ENCODE measurements around the gene PARP12.

PARP12 gene

GRCh38 chr7:139995017-139995915 is 67.5 kb downstream of the PARP12 start:
- TF ChIP-seq TCF12 (IDR thresholded peaks at IDR 0.05; ENCODE audit: low read depth), result no peak

DNA sequence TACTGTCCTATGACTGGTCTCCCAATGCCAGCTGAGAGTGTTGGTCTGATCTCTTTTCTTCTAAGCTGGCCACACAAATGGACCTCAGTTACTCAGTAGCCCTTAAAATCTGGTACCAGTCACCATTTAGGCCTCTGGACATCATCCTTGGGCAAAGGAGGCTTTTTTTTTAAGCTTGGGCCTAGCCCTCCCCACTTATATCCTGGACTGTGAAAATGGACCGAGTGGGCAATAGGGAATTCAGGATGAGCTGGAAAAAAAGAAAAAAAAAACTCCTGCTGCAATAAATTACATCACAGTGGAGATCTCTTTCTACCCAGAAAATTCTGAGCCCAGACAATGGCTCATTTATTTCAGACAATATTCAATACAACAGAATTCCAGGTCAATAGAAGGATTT is 68.4 kb downstream of the PARP12 start:
- TF ChIP-seq YY1 (IDR thresholded peaks at IDR 0.05; ENCODE audit: low read depth) (no peak), ZBTB7A (IDR thresholded peaks at IDR 0.05; ENCODE audit: low read depth) (no peak), TAF1 (IDR thresholded peaks at IDR 0.05; ENCODE audit: low read depth) (no peak), TEAD4 (IDR thresholded peaks at IDR 0.05) (no peak), FOXM1 (IDR thresholded peaks at IDR 0.05; ENCODE audit: borderline replicate concordance, low read depth) (no peak), TCF12 (IDR thresholded peaks at IDR 0.05; ENCODE audit: low read depth) (no peak), USF1 (IDR thresholded peaks at IDR 0.05) (no peak), EGR1 (IDR thresholded peaks at IDR 0.05) (no peak), EP300 (IDR thresholded peaks at IDR 0.05; ENCODE audit: borderline replicate concordance) (no peak), CEBPB (IDR thresholded peaks at IDR 0.05) (no peak), NFIC (IDR thresholded peaks at IDR 0.05) (no peak), RAD21 (IDR thresholded peaks at IDR 0.05; ENCODE audit: low read depth) (no peak)
- TF ChIP-seq, protein P1, sequence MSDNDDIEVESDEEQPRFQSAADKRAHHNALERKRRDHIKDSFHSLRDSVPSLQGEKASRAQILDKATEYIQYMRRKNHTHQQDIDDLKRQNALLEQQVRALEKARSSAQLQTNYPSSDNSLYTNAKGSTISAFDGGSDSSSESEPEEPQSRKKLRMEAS (IDR thresholded peaks at IDR 0.05), result no peak

DNA sequence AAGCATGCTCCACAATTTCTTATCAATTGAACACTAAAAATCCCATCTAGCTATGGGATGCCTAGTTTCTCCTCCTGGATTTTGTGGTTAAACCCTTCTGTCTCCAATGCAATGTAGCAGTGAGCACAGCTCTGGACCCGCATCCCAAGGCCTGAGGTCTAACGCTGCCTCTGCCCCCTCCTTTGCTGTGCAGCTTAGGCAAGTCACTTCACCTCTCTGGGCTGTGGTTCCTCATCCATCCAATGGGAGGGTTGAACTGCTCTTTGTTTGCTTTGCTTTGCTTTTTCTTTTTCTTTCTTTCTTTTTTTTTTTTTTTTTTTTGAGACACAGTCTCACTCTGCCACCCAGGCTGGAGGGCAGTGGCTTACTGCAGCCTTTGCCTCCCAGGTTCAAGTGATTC is 69.2 kb downstream of the PARP12 start:
- TF ChIP-seq TCF12 (IDR thresholded peaks at IDR 0.05; ENCODE audit: low read depth) (no peak), EGR1 (IDR thresholded peaks at IDR 0.05) (no peak), NFIC (IDR thresholded peaks at IDR 0.05) (no peak), FOXM1 (IDR thresholded peaks at IDR 0.05; ENCODE audit: borderline replicate concordance, low read depth) (no peak), ZBTB7A (IDR thresholded peaks at IDR 0.05; ENCODE audit: low read depth) (no peak), TAF1 (IDR thresholded peaks at IDR 0.05; ENCODE audit: low read depth) (no peak), YY1 (IDR thresholded peaks at IDR 0.05; ENCODE audit: low read depth) (no peak), CEBPB (IDR thresholded peaks at IDR 0.05) (no peak), TEAD4 (IDR thresholded peaks at IDR 0.05) (no peak), USF1 (IDR thresholded peaks at IDR 0.05) (no peak), EP300 (IDR thresholded peaks at IDR 0.05; ENCODE audit: borderline replicate concordance) (no peak)
- TF ChIP-seq, protein P1 (IDR thresholded peaks at IDR 0.05), result no peak

GRCh38 chr7:139993169-139993568 is 69.6 kb downstream of the PARP12 start:
- TF ChIP-seq CEBPB (IDR thresholded peaks at IDR 0.05), result no peak
- no peak for TF ChIP-seq ZBTB7A (IDR thresholded peaks at IDR 0.05; ENCODE audit: low read depth)
- TF ChIP-seq EGR1 (IDR thresholded peaks at IDR 0.05), result no peak
- TF ChIP-seq TCF12 (IDR thresholded peaks at IDR 0.05; ENCODE audit: low read depth), result no peak
- no peak for TF ChIP-seq CREB1 (IDR thresholded peaks at IDR 0.05; ENCODE audit: low read depth)
- TF ChIP-seq TAF1 (IDR thresholded peaks at IDR 0.05; ENCODE audit: low read depth), result no peak
- TF ChIP-seq, protein P1 (IDR thresholded peaks at IDR 0.05), result no peak
- TF ChIP-seq, protein P2, sequence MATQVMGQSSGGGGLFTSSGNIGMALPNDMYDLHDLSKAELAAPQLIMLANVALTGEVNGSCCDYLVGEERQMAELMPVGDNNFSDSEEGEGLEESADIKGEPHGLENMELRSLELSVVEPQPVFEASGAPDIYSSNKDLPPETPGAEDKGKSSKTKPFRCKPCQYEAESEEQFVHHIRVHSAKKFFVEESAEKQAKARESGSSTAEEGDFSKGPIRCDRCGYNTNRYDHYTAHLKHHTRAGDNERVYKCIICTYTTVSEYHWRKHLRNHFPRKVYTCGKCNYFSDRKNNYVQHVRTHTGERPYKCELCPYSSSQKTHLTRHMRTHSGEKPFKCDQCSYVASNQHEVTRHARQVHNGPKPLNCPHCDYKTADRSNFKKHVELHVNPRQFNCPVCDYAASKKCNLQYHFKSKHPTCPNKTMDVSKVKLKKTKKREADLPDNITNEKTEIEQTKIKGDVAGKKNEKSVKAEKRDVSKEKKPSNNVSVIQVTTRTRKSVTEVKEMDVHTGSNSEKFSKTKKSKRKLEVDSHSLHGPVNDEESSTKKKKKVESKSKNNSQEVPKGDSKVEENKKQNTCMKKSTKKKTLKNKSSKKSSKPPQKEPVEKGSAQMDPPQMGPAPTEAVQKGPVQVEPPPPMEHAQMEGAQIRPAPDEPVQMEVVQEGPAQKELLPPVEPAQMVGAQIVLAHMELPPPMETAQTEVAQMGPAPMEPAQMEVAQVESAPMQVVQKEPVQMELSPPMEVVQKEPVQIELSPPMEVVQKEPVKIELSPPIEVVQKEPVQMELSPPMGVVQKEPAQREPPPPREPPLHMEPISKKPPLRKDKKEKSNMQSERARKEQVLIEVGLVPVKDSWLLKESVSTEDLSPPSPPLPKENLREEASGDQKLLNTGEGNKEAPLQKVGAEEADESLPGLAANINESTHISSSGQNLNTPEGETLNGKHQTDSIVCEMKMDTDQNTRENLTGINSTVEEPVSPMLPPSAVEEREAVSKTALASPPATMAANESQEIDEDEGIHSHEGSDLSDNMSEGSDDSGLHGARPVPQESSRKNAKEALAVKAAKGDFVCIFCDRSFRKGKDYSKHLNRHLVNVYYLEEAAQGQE (IDR thresholded peaks at IDR 0.05; ENCODE audit: low read depth), result no peak
- no peak for TF ChIP-seq TEAD4 (IDR thresholded peaks at IDR 0.05)
- no peak for TF ChIP-seq NFIC (IDR thresholded peaks at IDR 0.05)
- TF ChIP-seq FOXM1 (IDR thresholded peaks at IDR 0.05; ENCODE audit: borderline replicate concordance, low read depth), result no peak
- no peak for TF ChIP-seq USF1 (IDR thresholded peaks at IDR 0.05)
- no peak for TF ChIP-seq EP300 (IDR thresholded peaks at IDR 0.05; ENCODE audit: borderline replicate concordance)
- TF ChIP-seq YY1 (IDR thresholded peaks at IDR 0.05; ENCODE audit: low read depth), result no peak
- TF ChIP-seq RAD21 (IDR thresholded peaks at IDR 0.05; ENCODE audit: low read depth), result no peak

- no peak for TF ChIP-seq USF1 (IDR thresholded peaks at IDR 0.05)
- TF ChIP-seq YY1 (IDR thresholded peaks at IDR 0.05; ENCODE audit: low read depth), result no peak
- TF ChIP-seq EGR1 (IDR thresholded peaks at IDR 0.05), result no peak
Measured at GRCh38 chr7:139992353-139993044, 70.3 kb downstream of the PARP12 start.

DNA sequence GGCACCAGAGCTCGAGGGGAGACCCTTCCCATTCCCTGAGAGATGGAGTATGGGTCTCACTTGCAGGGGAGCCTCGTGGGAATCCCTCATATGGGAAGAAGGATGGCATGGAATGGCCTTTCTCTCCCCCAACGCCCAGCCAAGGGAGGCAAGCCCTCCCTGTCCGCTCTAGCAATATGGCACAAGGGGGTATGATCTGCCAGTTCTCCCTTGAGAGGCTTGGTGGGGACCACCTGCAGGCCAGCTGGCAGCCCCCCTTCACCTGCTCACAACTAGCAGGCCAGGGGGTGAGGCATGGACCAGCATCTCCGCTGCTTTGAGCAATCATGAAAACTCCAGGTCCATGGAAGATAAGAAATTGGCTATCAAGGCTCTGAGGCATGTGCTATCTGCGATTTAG is 70.8 kb downstream of the PARP12 start:
- TF ChIP-seq RAD21 (IDR thresholded peaks at IDR 0.05; ENCODE audit: low read depth), result no peak
- TF ChIP-seq ZBTB7A (IDR thresholded peaks at IDR 0.05; ENCODE audit: low read depth), result no peak
- TF ChIP-seq TAF1 (IDR thresholded peaks at IDR 0.05; ENCODE audit: low read depth), result no peak
- no peak for TF ChIP-seq YY1 (IDR thresholded peaks at IDR 0.05; ENCODE audit: low read depth)
